ENCODE results near the gene SNX25. TPM values are rescaled to one million over a fixed set of nuclear protein-coding genes. Genes with fewer than 3 reads are reported as not detected.

The SNX25 gene
- total and polyA plus RNA-seq, 4 experiments from 2014 or later = 3.5 to 24.5 (median 15.7) TPM

GRCh38 chr4:185227713-185228278, 18.4 kb downstream of the SNX25 start:
- no peak overlapping the region for H3K4me3 Mint-ChIP-seq
- H3K36me3 Mint-ChIP-seq = no peaks in the 10 kb centered on the region
- CTCF ChIA-PET (ENCODE audit: partially characterized antibody) = interaction anchor here (1.1 to 2.1 kb wide), 3 partner anchors 35 to 77 kb away, joined by 3 to 5 read pairs (median 3); no protein-coding TSS in a partner anchor
- Histone ChIP-seq H3K4me1 (ENCODE audit: insufficient read depth, low read length) (no peaks in the 10 kb centered on the region), H3K27ac (ENCODE audit: low read depth, low read length) (no peak overlapping the region), H3K36me3 (ENCODE audit: insufficient read depth, low read length) (no peaks in the 10 kb centered on the region), H3K27me3 (ENCODE audit: insufficient read depth, low read length) (no peaks in the 10 kb centered on the region), H3K9me3 (ENCODE audit: control insufficient read depth in 1 of 2, low read length in 2 of 2) (no peaks in the 10 kb centered on the region), H3K4me3 (ENCODE audit: low read length in 2 of 2) (no peak overlapping the region)
- intact Hi-C loops (cut with micrococcal nuclease) = no loop called here
- POLR2A ChIA-PET (ENCODE audit: partially characterized antibody) = no interaction called here
- H3K9me3 Mint-ChIP-seq = no peaks in the 10 kb centered on the region
- DNase-seq = no peak
- peaks cover 7 to 20% (median 12%) of the 10 kb centered on the region in 4 donors for H3K4me1 Mint-ChIP-seq
- no peak overlapping the region for H3K27ac Mint-ChIP-seq
- no peaks in the 10 kb centered on the region for H3K27me3 Mint-ChIP-seq

DNA sequence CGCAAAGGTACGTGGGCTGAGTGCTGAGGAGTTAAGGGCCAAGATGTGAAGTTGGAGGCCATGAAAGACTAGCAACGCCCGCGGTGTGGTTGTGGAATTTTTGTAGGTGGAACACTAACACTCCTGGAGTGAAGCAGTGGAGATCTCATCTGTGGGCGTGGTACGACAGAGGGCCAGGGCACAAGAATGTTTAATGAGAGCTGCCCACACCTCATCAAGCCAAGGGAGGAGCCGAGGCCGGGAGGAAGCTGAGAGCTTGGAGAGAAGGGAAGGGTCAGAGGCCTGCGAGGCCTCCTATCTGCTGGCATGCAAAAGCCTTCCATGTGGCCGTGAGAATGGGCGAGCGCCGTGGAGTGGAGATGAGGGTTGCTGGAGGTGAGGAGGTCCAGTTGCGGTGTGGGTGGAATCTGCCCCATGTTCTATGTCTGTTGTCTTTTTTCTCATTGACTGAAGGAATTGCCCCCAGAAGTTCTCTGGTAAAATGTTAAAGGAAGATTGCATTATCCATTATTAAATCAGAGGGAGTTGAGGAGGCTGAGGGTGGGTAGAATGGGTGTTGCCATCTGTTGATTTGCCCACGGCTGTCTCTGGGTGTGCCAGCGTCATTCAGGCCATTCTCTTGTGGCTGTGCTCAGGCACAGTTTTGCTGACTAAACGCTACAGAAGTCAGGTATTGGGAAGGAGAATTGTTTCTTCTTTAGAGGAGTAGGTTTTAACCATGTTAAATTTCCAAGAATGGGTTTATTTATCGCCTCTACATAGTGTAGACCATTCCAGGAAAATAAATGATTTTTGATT, 19.8 kb downstream of the SNX25 start:
- H3K27me3 ChIP-seq (ENCODE audit: insufficient read depth, low read length) = no peaks in the 10 kb centered on the region
- no peaks in the 10 kb centered on the region for H3K27me3 Mint-ChIP-seq
- ChIA-PET CTCF (ENCODE audit: partially characterized antibody) (no interaction called here), POLR2A (ENCODE audit: partially characterized antibody) (no interaction called here)
- H3K9me3 ChIP-seq (ENCODE audit: control insufficient read depth in 1 of 2, low read length in 2 of 2) = no peaks in the 10 kb centered on the region
- no peaks in the 10 kb centered on the region for H3K9me3 Mint-ChIP-seq
- DNase-seq = no peak
- H3K36me3 Mint-ChIP-seq = no peaks in the 10 kb centered on the region
- H3K4me1 Mint-ChIP-seq = peaks cover 7 to 20% (median 12%) of the 10 kb centered on the region in 4 donors
- no peak overlapping the region for H3K4me3 Mint-ChIP-seq
- no peak overlapping the region for H3K4me3 ChIP-seq (ENCODE audit: low read length in 2 of 2)
- no peak overlapping the region for H3K27ac ChIP-seq (ENCODE audit: low read depth, low read length)
- intact Hi-C loops (cut with micrococcal nuclease) = no loop called here
- no peaks in the 10 kb centered on the region for H3K36me3 ChIP-seq (ENCODE audit: insufficient read depth, low read length)
- no peak overlapping the region for H3K27ac Mint-ChIP-seq
- H3K4me1 ChIP-seq (ENCODE audit: insufficient read depth, low read length) = no peaks in the 10 kb centered on the region

GRCh38 chr4:185232370-185232769, 23.0 kb downstream of the SNX25 start:
- peak overlapping the region in 1 of 8 donors; percentile 24 for H3K4me3 Mint-ChIP-seq
- H3K9me3 ChIP-seq (ENCODE audit: control insufficient read depth in 1 of 2, low read length in 2 of 2) = no peaks in the 10 kb centered on the region
- CTCF ChIA-PET (ENCODE audit: partially characterized antibody) = no interaction called here

DNA sequence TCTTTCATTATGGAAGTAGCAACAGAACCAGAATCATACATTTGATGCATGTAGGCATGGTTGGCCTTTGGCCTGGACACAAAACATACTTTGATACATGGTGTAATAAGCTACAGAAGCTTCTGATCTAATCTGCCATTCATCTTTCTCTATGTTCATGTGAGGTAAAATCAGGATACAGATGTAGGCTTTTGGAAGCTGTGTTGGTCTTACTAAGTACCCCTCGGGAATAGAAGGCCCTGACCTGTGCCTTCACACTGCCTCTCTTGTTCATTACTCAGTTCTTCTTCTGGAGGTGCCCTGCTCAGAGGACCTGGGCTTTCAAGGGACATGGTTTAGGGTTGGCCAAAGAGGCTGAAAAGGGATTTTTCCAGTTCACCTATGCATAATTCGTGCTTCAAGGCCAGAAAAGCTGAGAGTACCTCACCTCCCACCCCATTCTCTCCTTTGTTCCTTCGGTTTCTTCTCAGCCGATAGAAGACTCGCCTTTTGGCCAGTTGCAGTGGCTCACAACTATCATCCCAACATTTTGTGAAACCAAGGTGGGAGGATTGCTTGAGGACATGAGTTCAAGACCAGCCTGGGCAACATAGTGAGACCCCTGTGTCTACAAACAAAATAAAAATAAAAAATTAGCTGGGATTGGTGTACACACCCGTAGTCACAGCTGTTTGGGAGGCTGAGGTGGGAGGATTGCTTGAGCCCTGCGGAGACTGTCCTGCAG, 25.9 kb downstream of the SNX25 start:
- POLR2A ChIA-PET (ENCODE audit: partially characterized antibody) = no interaction called here
- Mint-ChIP-seq H3K27ac (peak overlapping the region in 1 of 7 donors; percentile 80), H3K4me3 (no peak overlapping the region), H3K9me3 (peaks cover 0 to 4% (median 0%) of the 10 kb centered on the region in 8 donors), H3K4me1 (peaks cover 11 to 37% (median 25%) of the 10 kb centered on the region in 4 donors), H3K36me3 (peaks cover 2 to 10% of the 10 kb centered on the region in 2 donors), H3K27me3 (no peaks in the 10 kb centered on the region)
- Histone ChIP-seq H3K4me3 (ENCODE audit: low read length in 2 of 2) (no peak overlapping the region), H3K27ac (ENCODE audit: low read depth, low read length) (no peak overlapping the region), H3K9me3 (ENCODE audit: control insufficient read depth in 1 of 2, low read length in 2 of 2) (no peaks in the 10 kb centered on the region), H3K36me3 (ENCODE audit: insufficient read depth, low read length) (no peaks in the 10 kb centered on the region), H3K4me1 (ENCODE audit: insufficient read depth, low read length) (no peaks in the 10 kb centered on the region), H3K27me3 (ENCODE audit: insufficient read depth, low read length) (no peaks in the 10 kb centered on the region)
- CTCF ChIA-PET (ENCODE audit: partially characterized antibody) = interaction anchor here (0.9 kb wide), 1 partner anchor 49 kb away, joined by 3 read pairs; no protein-coding TSS in a partner anchor
- intact Hi-C loops (cut with micrococcal nuclease) = no loop called here
- no peak for DNase-seq

More at GRCh38 chr4:185232370-185232769, 23.0 kb downstream of the SNX25 start:
- Mint-ChIP-seq H3K27ac (no peak overlapping the region), H3K27me3 (no peaks in the 10 kb centered on the region), H3K4me1 (peaks cover 7 to 29% (median 18%) of the 10 kb centered on the region in 4 donors), H3K9me3 (no peaks in the 10 kb centered on the region), H3K36me3 (peaks cover 0 to 6% of the 10 kb centered on the region in 2 donors)
- no peaks in the 10 kb centered on the region for H3K36me3 ChIP-seq (ENCODE audit: insufficient read depth, low read length)
- H3K27me3 ChIP-seq (ENCODE audit: insufficient read depth, low read length) = no peaks in the 10 kb centered on the region
- H3K27ac ChIP-seq (ENCODE audit: low read depth, low read length) = no peak overlapping the region
- H3K4me1 ChIP-seq (ENCODE audit: insufficient read depth, low read length) = no peaks in the 10 kb centered on the region
- POLR2A ChIA-PET (ENCODE audit: partially characterized antibody) = no interaction called here
- H3K4me3 ChIP-seq (ENCODE audit: low read length in 2 of 2) = no peak overlapping the region
- intact Hi-C loops (cut with micrococcal nuclease) = no loop called here
- no peak for DNase-seq

GRCh38 chr4:185235843-185236503, 26.6 kb downstream of the SNX25 start:
- intact Hi-C loops (cut with micrococcal nuclease) = no loop called here
- Mint-ChIP-seq H3K4me3 (peak overlapping the region in 1 of 8 donors; percentile 8), H3K27me3 (no peaks in the 10 kb centered on the region), H3K27ac (peak overlapping the region in 1 of 7 donors; percentile 66), H3K36me3 (peaks cover 2 to 10% of the 10 kb centered on the region in 2 donors), H3K9me3 (peaks cover 0 to 4% (median 0%) of the 10 kb centered on the region in 8 donors), H3K4me1 (peaks cover 11 to 37% (median 25%) of the 10 kb centered on the region in 4 donors)
- peak in 1 of 5 donors; percentile 11 for DNase-seq
- H3K4me1 ChIP-seq (ENCODE audit: insufficient read depth, low read length) = no peaks in the 10 kb centered on the region
- H3K36me3 ChIP-seq (ENCODE audit: insufficient read depth, low read length) = no peaks in the 10 kb centered on the region
- H3K9me3 ChIP-seq (ENCODE audit: control insufficient read depth in 1 of 2, low read length in 2 of 2) = no peaks in the 10 kb centered on the region
- H3K27ac ChIP-seq (ENCODE audit: low read depth, low read length) = no peak overlapping the region
- ChIA-PET CTCF (ENCODE audit: partially characterized antibody) (interaction anchor here (0.9 kb wide), 1 partner anchor 49 kb away, joined by 3 read pairs; no protein-coding TSS in a partner anchor), POLR2A (ENCODE audit: partially characterized antibody) (no interaction called here)
- no peaks in the 10 kb centered on the region for H3K27me3 ChIP-seq (ENCODE audit: insufficient read depth, low read length)
- no peak overlapping the region for H3K4me3 ChIP-seq (ENCODE audit: low read length in 2 of 2)

- ChIA-PET POLR2A (ENCODE audit: partially characterized antibody) (no interaction called here), CTCF (ENCODE audit: partially characterized antibody) (no interaction called here)
- Histone ChIP-seq H3K27me3 (ENCODE audit: insufficient read depth, low read length) (no peaks in the 10 kb centered on the region), H3K4me1 (ENCODE audit: insufficient read depth, low read length) (no peaks in the 10 kb centered on the region), H3K27ac (ENCODE audit: low read depth, low read length) (no peak overlapping the region), H3K36me3 (ENCODE audit: insufficient read depth, low read length) (no peaks in the 10 kb centered on the region), H3K9me3 (ENCODE audit: control insufficient read depth in 1 of 2, low read length in 2 of 2) (no peaks in the 10 kb centered on the region), H3K4me3 (ENCODE audit: low read length in 2 of 2) (no peak overlapping the region)
- Mint-ChIP-seq H3K4me3 (no peak overlapping the region), H3K27ac (peak overlapping the region in 1 of 7 donors; percentile 50), H3K27me3 (no peaks in the 10 kb centered on the region), H3K4me1 (peaks cover 13 to 34% (median 22%) of the 10 kb centered on the region in 4 donors), H3K36me3 (peaks cover 2 to 10% of the 10 kb centered on the region in 2 donors), H3K9me3 (peaks cover 0 to 4% (median 0%) of the 10 kb centered on the region in 8 donors)
- no peak for DNase-seq
- intact Hi-C loops (cut with micrococcal nuclease) = no loop called here
These were observed 27.8 kb downstream of the SNX25 start for GRCh38 chr4:185237175-185237574.

Measured in CD4-positive, alpha-beta memory T cell (primary cell).